ENCODE results near the gene ITPKC.
A peak's percentile ranks its signal among the peaks of the same experiment; 100 is the strongest.

DNA sequence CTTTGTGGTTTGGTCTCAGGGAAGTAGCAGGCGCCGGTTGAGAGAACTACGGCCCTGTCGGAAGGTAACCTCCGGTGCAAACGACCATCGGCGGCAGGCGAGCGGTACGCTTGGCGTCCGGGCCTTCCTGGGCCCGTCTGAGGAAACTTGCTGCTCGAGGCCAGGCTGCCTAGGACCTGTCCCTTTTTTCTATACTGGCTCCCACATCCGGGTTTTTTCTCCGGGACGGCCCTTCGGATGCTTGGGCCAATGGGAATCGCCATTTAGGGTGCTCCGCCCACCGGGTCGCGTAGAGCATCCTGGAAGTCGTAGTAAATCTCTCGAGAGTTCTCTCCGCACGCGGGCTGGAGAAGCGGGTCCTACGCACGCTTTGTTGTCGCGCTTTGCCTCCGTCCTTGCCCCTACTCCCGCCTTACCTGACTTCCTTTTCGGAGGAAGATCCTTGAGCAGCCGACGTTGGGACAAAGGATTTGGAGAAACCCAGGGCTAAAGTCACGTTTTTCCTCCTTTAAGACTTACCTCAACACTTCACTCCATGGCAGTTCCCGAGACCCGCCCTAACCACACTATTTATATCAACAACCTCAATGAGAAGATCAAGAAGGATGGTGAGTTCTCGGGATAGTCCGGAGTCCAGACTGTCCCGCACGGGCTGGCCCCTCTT, 34.1 kb downstream of the ITPKC start, which contains the start of gene SNRPA:
- TF ChIP-seq, protein P1, sequence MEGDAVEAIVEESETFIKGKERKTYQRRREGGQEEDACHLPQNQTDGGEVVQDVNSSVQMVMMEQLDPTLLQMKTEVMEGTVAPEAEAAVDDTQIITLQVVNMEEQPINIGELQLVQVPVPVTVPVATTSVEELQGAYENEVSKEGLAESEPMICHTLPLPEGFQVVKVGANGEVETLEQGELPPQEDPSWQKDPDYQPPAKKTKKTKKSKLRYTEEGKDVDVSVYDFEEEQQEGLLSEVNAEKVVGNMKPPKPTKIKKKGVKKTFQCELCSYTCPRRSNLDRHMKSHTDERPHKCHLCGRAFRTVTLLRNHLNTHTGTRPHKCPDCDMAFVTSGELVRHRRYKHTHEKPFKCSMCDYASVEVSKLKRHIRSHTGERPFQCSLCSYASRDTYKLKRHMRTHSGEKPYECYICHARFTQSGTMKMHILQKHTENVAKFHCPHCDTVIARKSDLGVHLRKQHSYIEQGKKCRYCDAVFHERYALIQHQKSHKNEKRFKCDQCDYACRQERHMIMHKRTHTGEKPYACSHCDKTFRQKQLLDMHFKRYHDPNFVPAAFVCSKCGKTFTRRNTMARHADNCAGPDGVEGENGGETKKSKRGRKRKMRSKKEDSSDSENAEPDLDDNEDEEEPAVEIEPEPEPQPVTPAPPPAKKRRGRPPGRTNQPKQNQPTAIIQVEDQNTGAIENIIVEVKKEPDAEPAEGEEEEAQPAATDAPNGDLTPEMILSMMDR (IDR thresholded peaks at IDR 0.05): peak in 1 of 6 experiments; percentile 4
- TF ChIP-seq POLR2A (IDR thresholded peaks at IDR 0.05): peak in 3 of 4 donors; percentile 52 to 93 (median 69)
